Natural killer cell (primary cell): ENCODE results near the gene NHERF2. TPM values are rescaled to one million over a fixed set of nuclear protein-coding genes. Genes with fewer than 3 reads are reported as not detected.

Experiments used
- ATAC-seq, 3 donors: fragments of 150-1000 bp in 2 of 3; fragments of 200-7000 bp in 1 of 3; cut with Tn5 transposase; 1 replicate in 1 of 3; 2 replicates in 2 of 3; pipeline ENCODE4 v1.10.0; 2021; ENCODE audit warnings: mild to moderate bottlenecking in 2 of 3, moderate library complexity in 2 of 3
- DNase-seq, 2 donors: peaks; one replicate each; pipeline versions ENCODE4 v3.0.0 to v3.0.0-alpha.2; 2013 to 2021; ENCODE audit warnings: mixed read lengths in 1 of 2
- H3K27ac ChIP-seq: one replicate; pipeline ENCODE4 v1.5.1; 2013; ENCODE audit warnings: mild to moderate bottlenecking, low read length
- H3K27me3 ChIP-seq: one replicate; pipeline ENCODE4 v1.6.1; 2013; ENCODE audit warnings: low read length; ENCODE audit not compliant: control insufficient read depth, insufficient read depth
- H3K36me3 ChIP-seq: one replicate; pipeline ENCODE4 v1.6.1; 2013; ENCODE audit warnings: low read length; ENCODE audit not compliant: control insufficient read depth, insufficient read depth
- H3K4me1 ChIP-seq: one replicate; pipeline ENCODE4 v1.6.1; 2013; ENCODE audit warnings: low read length; ENCODE audit not compliant: control insufficient read depth, insufficient read depth
- H3K4me3 ChIP-seq: one replicate; pipeline ENCODE4 v1.5.1; 2013; ENCODE audit warnings: low read length
- H3K9me3 ChIP-seq: one replicate; pipeline ENCODE4 v1.6.1; 2013; ENCODE audit warnings: low read length; ENCODE audit not compliant: control insufficient read depth, insufficient read depth
- H3K27ac Mint-ChIP-seq, 2 donors: one replicate each; pipeline ENCODE4 v1.8.0; 2022; ENCODE audit warnings: mild to moderate bottlenecking in 2 of 2, mixed read lengths in 2 of 2, moderate library complexity in 1 of 2
- H3K27me3 Mint-ChIP-seq, 2 donors: one replicate each; pipeline ENCODE4 v1.8.0; 2022; ENCODE audit warnings: low read depth in 2 of 2, mixed read lengths in 2 of 2
- H3K36me3 Mint-ChIP-seq: one replicate; pipeline ENCODE4 v1.8.0; 2022; ENCODE audit warnings: mixed read lengths
- H3K4me1 Mint-ChIP-seq, 2 donors: one replicate each; pipeline ENCODE4 v1.8.0; 2022; ENCODE audit warnings: mixed read lengths in 2 of 2
- H3K4me3 Mint-ChIP-seq: one replicate; pipeline ENCODE4 v1.8.0; 2022; ENCODE audit warnings: mild to moderate bottlenecking, moderate library complexity, mixed read lengths
- H3K9me3 Mint-ChIP-seq, 2 donors: one replicate each; pipeline ENCODE4 v1.8.0; 2022; ENCODE audit warnings: mixed read lengths in 2 of 2
- CTCF ChIP-seq: fragments of 200-600 bp; IDR thresholded peaks from one replicate; pipeline ENCODE4 v1.8.0; 2022; ENCODE audit warnings: antibody characterized with exemption
- WGBS: methylation state at CpG from one replicate; pipeline ENCODE4 v1.1.7; 2013; ENCODE audit warnings: missing lambda C conversion rate; ENCODE audit not compliant: insufficient coverage; 5-methylcytosine and 5-hydroxymethylcytosine counted together
- intact Hi-C: fragments of 100-400 bp; cut with micrococcal nuclease; formaldehyde crosslinking; loops from one replicate; pipeline ENCODE4 v1.14.2; 2022
- total RNA-seq, 4 donors: library from RNA; stranded (reverse); fragments of 120-200 nt in 1 of 4; gene quantifications; one replicate each; pipeline versions ENCODE4 v1.2.3 to v1.2.4, GENCODE V29; 2013 to 2022

Gene NHERF2
- total RNA-seq, 3 donors from 2014 or later (not counting 1 experiment from before 2014, with no cell fraction given) = 4.3 to 7.1 (median 5.6) TPM

GRCh38 chr16:2053897-2054296 is 27.2 kb downstream of the NHERF2 start:
- DNase-seq (no peak), ATAC-seq (peak in 1 of 3 donors; percentile 23)
- intact Hi-C loops = no loop called here
- Mint-ChIP-seq H3K36me3 (no peaks in the 10 kb centered on the region), H3K4me1 (peaks cover under 1 to 9% of the 10 kb centered on the region in 2 donors), H3K27me3 (no peaks in the 10 kb centered on the region), H3K9me3 (no peaks in the 10 kb centered on the region), H3K4me3 (no peak overlapping the region), H3K27ac (peak overlapping the region in 1 of 2 donors; percentile 42)
- no peak for TF ChIP-seq CTCF
- H3K4me3 ChIP-seq = no peak overlapping the region
- H3K4me1 ChIP-seq = no peaks in the 10 kb centered on the region
- peaks cover 43% of the 10 kb centered on the region for H3K36me3 ChIP-seq
- no peak overlapping the region for H3K27ac ChIP-seq
- no peaks in the 10 kb centered on the region for H3K27me3 ChIP-seq
- no peaks in the 10 kb centered on the region for H3K9me3 ChIP-seq
- 97% methylated on average over 17 of the region's 17 CpGs for WGBS

- Mint-ChIP-seq H3K27ac (no peak overlapping the region), H3K36me3 (no peaks in the 10 kb centered on the region), H3K4me3 (no peak overlapping the region), H3K4me1 (peaks cover 0 to 9% of the 10 kb centered on the region in 2 donors), H3K27me3 (no peaks in the 10 kb centered on the region), H3K9me3 (no peaks in the 10 kb centered on the region)
- DNase-seq (no peak), ATAC-seq (no peak)
- WGBS = 94% methylated on average over 26 of the region's 29 CpGs
- Histone ChIP-seq H3K4me3 (no peak overlapping the region), H3K9me3 (no peaks in the 10 kb centered on the region), H3K4me1 (no peaks in the 10 kb centered on the region), H3K27ac (no peak overlapping the region), H3K27me3 (no peaks in the 10 kb centered on the region), H3K36me3 (peaks cover 43% of the 10 kb centered on the region)
- intact Hi-C loops = no loop called here
- TF ChIP-seq CTCF = no peak
These were observed 28.0 kb downstream of the NHERF2 start for GRCh38 chr16:2054543-2055245.

- Histone ChIP-seq H3K27ac (no peak overlapping the region), H3K4me3 (no peak overlapping the region), H3K27me3 (no peaks in the 10 kb centered on the region), H3K4me1 (no peaks in the 10 kb centered on the region), H3K36me3 (peaks cover 46% of the 10 kb centered on the region), H3K9me3 (no peaks in the 10 kb centered on the region)
- H3K27me3 Mint-ChIP-seq = no peaks in the 10 kb centered on the region
- 97% methylated on average over 15 of the region's 15 CpGs for WGBS
- ATAC-seq = no peak
- H3K4me3 Mint-ChIP-seq = no peak overlapping the region
- intact Hi-C loops = no loop called here
- no peaks in the 10 kb centered on the region for H3K36me3 Mint-ChIP-seq
- DNase-seq = peak in 1 of 2 donors; percentile 18
- no peak for TF ChIP-seq CTCF
- no peak overlapping the region for H3K27ac Mint-ChIP-seq
- H3K4me1 Mint-ChIP-seq = peaks cover 0 to 9% of the 10 kb centered on the region in 2 donors
- H3K9me3 Mint-ChIP-seq = no peaks in the 10 kb centered on the region
These were observed 29.4 kb downstream of the NHERF2 start for GRCh38 chr16:2056077-2056476.
